ENCODE data around the gene GALE.
"Not testable (repeated sequence)": the region's sequence is repeated elsewhere in the genome, so short reads cannot be mapped to it uniquely, and the experiment has no call there.

The GALE gene

GRCh38 chr1:23807453-23807852 lies 6.9 kb upstream of the GALE start:
- FAIRE-seq = no peak

- no peak for FAIRE-seq
These were observed 5.7 kb upstream of the GALE start for GRCh38 chr1:23806280-23806679.

- no peak for FAIRE-seq
These were observed 4.5 kb upstream of the GALE start for GRCh38 chr1:23805025-23805424.

DNA sequence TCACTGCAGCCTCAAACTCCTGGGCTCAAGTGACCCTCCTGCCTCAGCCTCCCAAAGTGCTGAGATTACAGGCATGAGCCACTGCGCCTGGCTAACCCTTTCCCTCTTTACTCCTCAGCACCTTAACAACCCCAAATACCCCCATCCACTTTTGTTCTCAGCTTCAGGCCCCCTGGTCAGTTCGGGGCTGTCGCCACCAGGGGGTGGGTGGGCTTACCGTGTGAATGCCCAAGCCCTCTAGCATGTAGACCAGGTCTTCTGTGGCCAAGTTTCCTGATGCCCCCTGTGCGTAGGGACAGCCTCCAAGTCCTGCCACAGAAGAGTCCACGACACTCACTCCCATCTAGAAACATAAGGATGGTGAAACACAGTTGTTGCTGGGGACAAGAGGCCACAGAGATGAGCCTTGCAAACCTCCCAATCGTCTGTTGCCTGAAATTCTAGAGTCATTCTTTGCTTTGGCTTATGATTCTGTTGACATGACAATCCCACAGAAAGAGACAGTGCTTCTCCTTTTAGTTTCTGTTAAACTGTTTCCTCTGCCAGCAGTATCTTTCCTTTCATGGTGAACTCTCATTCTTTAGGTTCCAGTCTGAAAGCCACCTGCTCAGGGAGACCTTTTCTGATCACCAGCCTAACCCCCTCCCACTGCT lies 3.8 kb upstream of the GALE start:
- FAIRE-seq = no peak

DNA sequence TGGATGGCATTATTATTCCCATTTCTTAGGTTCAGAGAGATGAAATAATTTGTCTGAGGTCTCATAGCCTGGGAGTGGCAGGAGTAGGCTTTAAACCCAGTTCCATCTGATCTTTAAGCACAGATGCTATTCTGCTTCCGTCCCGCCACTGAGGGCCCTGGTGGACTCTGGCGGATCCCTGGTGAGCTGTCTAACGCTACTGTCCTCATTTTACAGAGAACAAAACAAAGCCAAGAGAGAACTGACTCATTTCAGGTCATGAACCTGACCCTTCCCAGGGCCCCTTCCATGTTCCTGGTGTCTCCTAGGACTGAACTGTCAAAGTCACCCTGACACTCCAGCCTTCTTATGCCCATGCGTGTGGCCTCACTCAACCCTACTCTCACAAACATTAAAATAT lies 3.1 kb upstream of the GALE start:
- no peak for FAIRE-seq

DNA sequence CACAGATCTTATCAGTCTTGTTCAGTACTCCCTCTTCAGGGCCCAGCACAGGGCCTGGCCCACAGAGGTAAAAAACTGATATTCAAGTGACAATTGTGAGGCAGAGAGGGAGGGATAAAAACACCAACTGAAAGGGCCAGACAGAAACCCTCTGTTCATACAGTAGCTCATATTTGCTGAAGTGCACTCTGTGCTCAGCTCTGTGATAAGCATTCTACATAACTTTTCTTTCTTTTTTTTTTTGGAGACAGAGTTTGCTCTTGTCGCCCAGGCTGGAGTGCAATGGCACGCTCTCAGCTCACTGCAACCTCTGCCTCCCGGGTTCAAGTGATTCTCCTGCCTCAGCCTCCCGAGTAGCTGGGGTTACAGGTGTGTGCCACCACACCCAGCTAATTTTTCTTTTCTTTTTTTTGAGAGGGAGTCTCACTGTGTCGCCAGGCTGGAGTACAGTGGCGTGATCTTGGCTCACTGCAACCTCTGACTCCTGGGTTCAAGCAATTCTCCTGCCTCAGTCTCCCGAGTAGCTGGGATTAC lies 2.3 kb upstream of the GALE start:
- FAIRE-seq = not testable (repeated sequence)

GRCh38 chr1:23801876-23802275 lies 1.3 kb upstream of the GALE start:
- no peak for FAIRE-seq

- no peak for FAIRE-seq
These were observed 789 bp upstream of the GALE start for GRCh38 chr1:23801338-23801748.

DNA sequence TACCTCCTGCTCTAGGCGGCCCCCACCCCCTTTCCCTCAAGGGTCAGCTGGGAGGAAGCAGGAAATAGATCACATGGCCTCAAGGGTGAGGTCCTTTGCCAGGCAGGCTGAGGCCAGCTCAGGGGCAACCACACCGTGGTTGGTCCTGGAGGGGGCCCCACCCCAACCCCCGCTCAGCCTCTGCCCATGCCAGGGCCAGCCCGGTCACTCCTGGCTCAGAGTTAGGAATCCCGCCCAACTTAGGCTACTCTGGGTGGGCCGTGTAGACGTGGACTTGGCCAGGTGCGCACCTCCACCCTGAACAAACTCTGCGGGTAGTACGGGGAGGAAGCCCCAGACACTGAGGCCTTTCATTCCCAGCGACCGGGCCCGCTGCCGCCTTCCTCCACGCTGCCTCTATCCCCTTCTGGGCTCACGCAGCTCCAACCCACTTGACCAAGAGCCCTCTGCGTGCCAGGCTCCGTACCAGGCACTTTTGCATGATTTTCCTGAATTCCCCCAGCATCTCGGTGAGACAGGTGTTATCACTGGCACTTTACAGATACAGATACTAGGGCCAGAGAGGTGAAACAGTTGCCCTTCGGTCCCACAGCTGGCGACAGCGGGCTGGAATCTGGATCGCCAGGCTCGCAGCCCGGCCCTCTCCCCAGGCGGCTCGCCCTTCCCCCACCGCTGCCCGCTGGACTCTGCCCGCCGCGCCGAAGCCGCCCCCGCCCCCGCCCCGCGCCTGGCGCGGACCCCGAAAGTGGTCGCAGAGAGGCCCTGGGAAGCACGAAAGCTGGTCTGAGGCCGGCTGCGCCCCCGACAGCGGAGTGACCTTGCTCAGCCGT lies 769 bp downstream of the GALE start:
- no peak for FAIRE-seq

GRCh38 chr1:23799255-23799569 lies 1.3 kb downstream of the GALE start:
- FAIRE-seq = no peak

DNA sequence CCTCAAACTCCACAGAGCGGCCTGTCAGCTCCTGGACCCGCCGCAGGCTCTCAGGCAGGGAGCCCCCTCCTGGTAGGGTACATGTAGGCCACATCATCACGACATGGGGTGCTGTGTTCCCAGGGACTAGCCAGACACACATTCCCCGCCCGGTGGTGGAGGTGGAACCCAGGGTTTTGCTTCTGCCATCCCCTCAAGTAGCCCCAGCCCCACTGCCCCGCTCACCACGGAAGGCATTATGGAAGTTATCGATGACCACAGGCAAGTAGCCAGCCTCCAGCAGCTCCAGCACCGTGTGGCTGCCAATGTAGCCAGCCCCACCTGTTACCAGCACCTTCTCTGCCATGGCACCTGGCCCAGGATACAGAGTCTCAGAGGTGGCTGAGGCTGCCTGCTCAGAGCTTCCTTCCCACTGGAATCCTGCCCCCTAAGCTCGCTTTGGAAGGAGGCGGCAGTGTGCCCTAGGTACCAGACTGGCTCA lies 1.9 kb downstream of the GALE start:
- no peak for FAIRE-seq

DNA sequence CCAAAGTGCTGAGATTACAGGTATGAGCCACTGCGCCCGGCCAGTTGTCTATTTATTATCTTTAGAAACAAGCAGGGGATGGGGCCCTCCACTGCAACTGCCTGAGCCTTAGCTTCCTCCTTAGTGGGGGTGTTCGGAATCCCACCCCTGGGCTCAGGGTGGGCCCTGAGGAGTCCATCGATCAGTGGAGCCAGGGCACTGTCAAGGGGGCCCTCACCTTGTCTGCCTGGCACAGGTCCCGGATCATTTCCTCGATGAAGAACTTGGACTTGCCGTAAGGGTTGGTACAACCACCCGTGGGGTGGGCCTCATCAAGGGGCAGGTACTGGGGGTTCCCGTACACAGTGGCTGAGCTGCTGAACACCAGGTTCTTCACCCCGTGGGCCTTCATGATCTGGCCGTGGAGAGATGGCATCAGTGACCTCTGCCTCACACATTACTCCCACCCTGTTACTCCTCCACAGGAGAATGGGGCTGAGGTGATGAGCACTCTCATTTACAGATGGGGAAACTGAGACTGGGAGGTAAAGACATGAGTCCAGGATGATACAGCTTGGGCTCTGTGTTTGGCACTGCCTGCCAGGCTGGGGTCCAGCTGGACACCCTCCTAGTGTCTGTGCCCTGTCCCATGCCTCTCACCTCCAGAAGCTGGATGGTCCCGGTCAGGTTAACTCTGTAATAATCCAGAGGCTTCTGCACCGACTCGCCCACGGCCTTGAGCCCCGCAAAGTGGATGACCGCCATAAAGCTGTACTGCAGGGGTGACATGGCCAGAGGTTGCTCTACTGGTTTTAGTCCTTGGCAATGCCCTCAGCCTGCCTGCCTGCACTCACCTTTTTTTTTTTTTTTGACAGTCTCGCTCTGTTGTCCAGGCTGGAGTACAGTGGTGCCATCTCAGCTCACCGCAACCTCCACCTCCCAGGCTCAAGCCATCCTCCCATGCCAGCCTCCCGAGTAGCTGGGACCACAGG lies 2.8 kb downstream of the GALE start:
- FAIRE-seq = no peak

DNA sequence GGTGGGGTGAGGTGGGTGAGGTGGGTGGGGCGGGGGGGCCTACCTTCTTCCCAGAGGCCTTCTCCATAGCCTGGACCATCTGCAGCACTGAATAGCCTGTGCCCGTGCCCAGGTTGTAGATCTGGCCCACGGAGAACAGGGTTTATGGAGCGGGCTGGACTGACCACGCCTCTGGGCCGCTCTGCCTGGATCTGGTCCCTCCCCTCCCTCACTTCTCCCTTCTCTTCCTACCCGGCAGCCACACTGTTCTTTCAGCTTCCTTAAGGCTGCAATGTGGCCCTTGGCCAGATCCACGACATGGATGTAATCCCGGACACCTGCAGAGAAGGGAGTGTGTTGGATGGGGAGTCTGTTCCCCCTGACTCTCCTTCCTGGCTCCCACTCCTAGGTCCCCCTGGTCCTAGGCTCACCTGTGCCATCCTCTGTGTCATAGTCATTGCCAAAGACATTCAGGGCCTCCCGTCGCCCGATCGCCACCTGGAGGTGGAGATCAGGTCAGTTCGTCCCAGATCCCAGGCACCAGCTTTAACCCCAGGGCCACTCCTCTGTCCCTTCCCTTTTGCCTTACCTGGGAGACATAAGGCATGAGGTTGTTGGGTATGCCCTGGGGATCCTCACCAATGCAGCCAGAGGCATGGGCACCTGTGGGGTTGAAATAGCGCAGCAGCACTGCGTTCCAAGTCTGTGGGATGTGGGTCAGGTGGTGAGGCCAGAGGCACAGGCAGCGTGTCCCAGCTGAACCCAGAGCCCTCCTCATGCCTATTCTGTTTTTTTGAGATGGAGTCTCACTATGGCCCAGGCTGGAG lies 3.9 kb downstream of the GALE start:
- FAIRE-seq = no peak

GRCh38 chr1:23795676-23796465 lies 4.7 kb downstream of the GALE start:
- FAIRE-seq = no peak

DNA sequence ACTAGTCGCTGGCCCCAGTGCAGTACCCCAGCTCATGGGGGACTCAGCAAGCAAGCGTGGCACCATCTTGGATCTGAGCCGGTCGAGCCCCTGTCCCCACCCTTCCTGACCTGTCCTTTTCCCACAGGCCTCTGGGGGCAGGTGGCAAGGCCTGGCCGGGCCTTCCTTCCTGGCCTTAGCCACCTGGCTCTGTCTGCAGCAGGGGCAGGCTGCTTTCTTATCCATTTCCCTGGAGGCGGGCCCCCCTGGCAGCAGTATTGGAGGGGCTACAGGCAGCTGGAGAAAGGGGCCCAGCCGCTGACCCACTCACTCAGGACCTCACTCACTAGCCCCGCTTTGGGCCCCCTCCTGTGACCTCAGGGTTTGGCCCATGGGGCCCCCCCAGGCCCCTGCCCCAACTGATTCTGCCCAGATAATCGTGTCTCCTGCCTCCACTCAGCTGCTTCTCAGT lies 5.8 kb downstream of the GALE start:
- not testable (repeated sequence) for FAIRE-seq

- no peak for FAIRE-seq
These were observed 6.5 kb downstream of the GALE start for GRCh38 chr1:23793861-23794731.

DNA sequence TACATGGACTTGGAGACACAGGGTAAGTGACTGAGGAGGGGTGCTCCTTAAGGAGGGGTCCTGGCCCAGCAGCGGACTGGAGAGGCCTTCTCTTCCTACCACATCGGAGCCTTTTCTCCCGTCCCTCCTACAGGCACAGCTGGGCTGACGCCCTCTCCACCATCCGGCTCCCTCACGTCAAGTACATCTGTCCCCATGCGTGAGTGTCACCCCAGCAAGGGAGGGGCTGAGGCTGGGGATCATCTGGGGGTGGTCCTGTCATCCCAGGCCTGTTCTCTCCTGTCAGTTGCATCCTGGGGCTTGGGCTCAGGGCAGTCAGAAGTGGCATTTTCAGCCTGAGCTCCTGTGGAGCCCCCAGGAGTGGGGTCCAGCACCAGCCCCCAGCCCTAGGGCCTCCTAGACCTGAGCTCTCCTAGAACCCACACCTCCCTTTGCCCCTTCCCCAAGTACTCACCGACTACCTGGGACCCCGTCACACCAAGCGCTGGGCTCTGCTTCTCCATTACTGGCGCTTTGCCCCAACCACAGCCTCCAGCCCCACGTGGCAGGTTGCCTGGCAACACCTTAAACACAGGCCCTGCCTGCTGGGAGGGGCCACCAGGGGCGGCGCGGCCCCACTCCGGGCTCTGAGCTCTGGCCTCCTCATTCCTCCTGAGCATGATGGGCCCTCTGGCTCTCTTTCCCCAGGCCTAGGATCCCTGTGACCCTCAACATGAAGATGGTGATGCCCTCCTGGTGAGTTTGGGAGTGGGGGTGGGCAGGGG lies 7.4 kb downstream of the GALE start:
- FAIRE-seq = no peak

DNA sequence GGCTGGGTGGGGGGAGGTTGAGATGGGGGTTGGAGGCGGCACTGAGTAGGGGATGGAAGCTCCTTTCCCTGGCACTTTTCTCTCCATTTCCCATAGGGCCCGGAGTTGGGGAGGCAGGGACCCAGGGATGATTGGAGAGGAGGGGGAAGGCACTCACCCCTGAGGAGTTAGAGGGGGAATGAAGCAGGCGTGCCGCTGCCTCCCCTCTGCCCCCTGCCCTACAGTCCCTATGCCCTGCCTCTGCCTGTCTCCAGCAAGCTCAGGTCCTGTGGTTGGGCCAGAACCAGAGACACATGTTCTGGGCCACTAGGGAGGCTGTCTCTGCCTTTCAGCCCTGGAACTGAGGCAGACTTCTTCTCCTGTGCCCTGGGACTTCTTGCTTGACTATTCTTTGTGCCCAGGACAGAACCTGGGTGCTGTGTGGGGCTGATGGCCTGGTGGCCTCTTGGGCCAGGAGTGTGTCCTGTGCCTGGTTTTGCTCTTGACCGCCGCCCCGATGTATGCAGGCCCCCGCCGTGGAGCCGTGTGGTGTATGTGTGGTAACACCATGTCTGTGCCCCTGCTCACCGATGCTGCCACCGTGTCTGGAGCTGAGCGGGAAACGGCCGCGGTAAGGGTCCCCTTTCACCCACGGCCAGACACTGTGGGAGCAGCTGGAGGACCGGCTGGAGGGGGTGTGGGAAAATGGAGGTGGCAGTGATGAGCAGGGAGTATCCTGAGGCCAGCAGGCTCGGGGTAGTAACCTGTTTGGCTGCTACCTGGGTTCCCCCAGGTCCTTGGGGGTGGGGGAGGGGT lies 8.2 kb downstream of the GALE start:
- FAIRE-seq = no peak

All from TTC549 (cell line).